Stimulated activated CD4-positive, alpha-beta T cell treated with anti-CD3 and anti-CD28 coated beads, Interleukin-2, amount 100 ng/mL, for 4 hours (primary cell): ENCODE measurements around the gene MINK1.

Source experiments
- DNase-seq: peaks from one replicate; pipeline ENCODE4 v3.0.0-alpha.2; 2020; ENCODE audit warnings: low read depth

MINK1 gene

GRCh38 chr17:4872786-4873185 lies 39.6 kb downstream of the MINK1 start:
- DNase-seq, result no peak

- DNase-seq, result no peak
Observed at GRCh38 chr17:4877089-4877488, 43.9 kb downstream of the MINK1 start.

- DNase-seq, result no peak
Observed at GRCh38 chr17:4879601-4880000, 46.5 kb downstream of the MINK1 start.

GRCh38 chr17:4880857-4881256 lies 47.7 kb downstream of the MINK1 start:
- DNase-seq, result no peak

GRCh38 chr17:4881761-4882555 lies 48.8 kb downstream of the MINK1 start:
- peak; percentile 57 for DNase-seq

- DNase-seq, result no peak
Observed at GRCh38 chr17:4884489-4884888, 51.3 kb downstream of the MINK1 start.

- no peak for DNase-seq
Observed at GRCh38 chr17:4886830-4887229, 53.7 kb downstream of the MINK1 start.

- DNase-seq, result no peak
Observed at GRCh38 chr17:4887581-4887980, 54.4 kb downstream of the MINK1 start.

- no peak for DNase-seq
Observed at GRCh38 chr17:4891411-4892410, 58.6 kb downstream of the MINK1 start.

- DNase-seq, result no peak
Observed at GRCh38 chr17:4892499-4893221, 59.5 kb downstream of the MINK1 start.

GRCh38 chr17:4893272-4893671 lies 60.1 kb downstream of the MINK1 start:
- no peak for DNase-seq

GRCh38 chr17:4893721-4894560 lies 60.8 kb downstream of the MINK1 start:
- DNase-seq, result no peak

GRCh38 chr17:4895121-4895520 lies 62.0 kb downstream of the MINK1 start:
- DNase-seq, result no peak

- DNase-seq, result no peak
Observed at GRCh38 chr17:4895657-4896331, 62.7 kb downstream of the MINK1 start.

- no peak for DNase-seq
Observed at GRCh38 chr17:4896332-4897197, 63.4 kb downstream of the MINK1 start.

- DNase-seq, result no peak
Observed at GRCh38 chr17:4897198-4897687, 64.1 kb downstream of the MINK1 start.

GRCh38 chr17:4897785-4898184 lies 64.6 kb downstream of the MINK1 start:
- no peak for DNase-seq

- no peak for DNase-seq
Observed at GRCh38 chr17:4898351-4898750, 65.2 kb downstream of the MINK1 start.

- no peak for DNase-seq
Observed at GRCh38 chr17:4898927-4899326, 65.8 kb downstream of the MINK1 start.
